Measurements from ENCODE around the gene GATAD2B.

Gene GATAD2B

GRCh38 chr1:153799016-153799415 lies 123.8 kb downstream of the GATAD2B start:
- POLR2A ChIA-PET: no interaction called here
- TF ChIP-seq, protein P1, sequence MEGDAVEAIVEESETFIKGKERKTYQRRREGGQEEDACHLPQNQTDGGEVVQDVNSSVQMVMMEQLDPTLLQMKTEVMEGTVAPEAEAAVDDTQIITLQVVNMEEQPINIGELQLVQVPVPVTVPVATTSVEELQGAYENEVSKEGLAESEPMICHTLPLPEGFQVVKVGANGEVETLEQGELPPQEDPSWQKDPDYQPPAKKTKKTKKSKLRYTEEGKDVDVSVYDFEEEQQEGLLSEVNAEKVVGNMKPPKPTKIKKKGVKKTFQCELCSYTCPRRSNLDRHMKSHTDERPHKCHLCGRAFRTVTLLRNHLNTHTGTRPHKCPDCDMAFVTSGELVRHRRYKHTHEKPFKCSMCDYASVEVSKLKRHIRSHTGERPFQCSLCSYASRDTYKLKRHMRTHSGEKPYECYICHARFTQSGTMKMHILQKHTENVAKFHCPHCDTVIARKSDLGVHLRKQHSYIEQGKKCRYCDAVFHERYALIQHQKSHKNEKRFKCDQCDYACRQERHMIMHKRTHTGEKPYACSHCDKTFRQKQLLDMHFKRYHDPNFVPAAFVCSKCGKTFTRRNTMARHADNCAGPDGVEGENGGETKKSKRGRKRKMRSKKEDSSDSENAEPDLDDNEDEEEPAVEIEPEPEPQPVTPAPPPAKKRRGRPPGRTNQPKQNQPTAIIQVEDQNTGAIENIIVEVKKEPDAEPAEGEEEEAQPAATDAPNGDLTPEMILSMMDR (IDR thresholded peaks at IDR 0.05; ENCODE audit: insufficient read depth, low read length, missing control alignments): no peak
- CTCF ChIA-PET: interaction anchor here (1.1 to 5.8 kb wide), 6 partner anchors 10 to 188 kb away, joined by 3 to 88 read pairs (median 4); partner anchors contain the start of genes RAB13 and SLC39A1
- no peak overlapping the region for H3K4me3 ChIP-seq (ENCODE audit: low read depth, low read length)
- no peak for DNase-seq (ENCODE audit: low read depth, low spot score)

- ChIA-PET POLR2A (no interaction called here), CTCF (interaction anchor here (0.5 to 5.8 kb wide), 14 partner anchors 8 to 1946 kb away, joined by 3 to 88 read pairs (median 4); partner anchors contain the start of genes DENND4B, RAB13 and SLC39A1)
- no peak overlapping the region for H3K4me3 ChIP-seq (ENCODE audit: low read depth, low read length)
- TF ChIP-seq, protein P1 (IDR thresholded peaks at IDR 0.05; ENCODE audit: insufficient read depth, low read length, missing control alignments): no peak
- no peak for DNase-seq (ENCODE audit: low read depth, low spot score)
Measured at GRCh38 chr1:153798468-153798780, 124.3 kb downstream of the GATAD2B start.

GRCh38 chr1:153796786-153797659 lies 125.7 kb downstream of the GATAD2B start:
- H3K4me3 ChIP-seq (ENCODE audit: low read depth, low read length): no peak overlapping the region
- POLR2A ChIA-PET: no interaction called here
- no peak for DNase-seq (ENCODE audit: low read depth, low spot score)
- CTCF ChIA-PET: interaction anchor here (0.7 to 5.8 kb wide), 22 partner anchors 9 to 193 kb away, joined by 3 to 88 read pairs (median 4); partner anchors contain the start of genes CREB3L4, DENND4B, JTB and RAB13
- TF ChIP-seq, protein P1 (IDR thresholded peaks at IDR 0.05; ENCODE audit: insufficient read depth, low read length, missing control alignments): peak; percentile 77

DNA sequence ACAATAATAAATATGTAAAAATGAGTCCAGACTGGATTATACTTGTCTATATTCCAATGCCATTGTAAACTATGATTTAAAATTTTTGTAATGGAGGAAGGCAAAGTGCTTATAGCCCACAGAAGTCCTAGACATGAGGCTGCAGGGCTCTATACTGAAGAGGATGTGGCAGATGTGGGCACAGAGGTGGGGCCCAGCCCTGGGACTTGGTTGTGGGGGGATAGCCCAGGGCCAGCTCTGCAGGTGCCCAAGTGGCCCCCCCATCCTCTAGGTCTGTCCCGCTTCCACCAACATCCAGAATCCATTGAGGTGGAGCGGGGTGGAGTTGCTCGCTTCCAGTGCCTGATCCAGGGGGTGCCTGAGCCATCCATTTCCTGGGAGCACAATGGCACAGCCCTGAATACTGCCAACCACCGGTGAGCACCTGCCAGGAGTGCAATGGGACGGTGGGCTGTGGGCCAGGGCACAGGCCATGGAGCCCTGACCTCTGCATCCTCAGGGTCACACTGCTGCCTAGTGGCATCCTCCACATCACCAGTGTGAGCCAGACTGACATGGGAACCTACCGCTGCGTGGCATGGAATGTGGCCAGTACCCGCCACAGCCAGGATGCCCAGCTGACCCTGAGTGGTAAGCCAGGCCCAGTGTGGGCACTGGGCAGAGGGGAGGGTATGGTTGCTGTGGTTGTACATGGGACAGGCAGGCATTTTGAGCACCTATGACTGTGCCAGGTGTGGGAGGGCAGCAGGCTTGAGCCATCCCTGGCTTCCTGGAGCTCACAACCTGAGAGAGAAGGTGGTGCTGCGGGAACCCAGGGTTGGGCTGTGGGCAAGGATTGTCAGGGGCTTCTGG lies 126.6 kb downstream of the GATAD2B start:
- ChIA-PET CTCF (interaction anchor here (1.0 to 5.8 kb wide), 20 partner anchors 9 to 194 kb away, joined by 3 to 88 read pairs (median 5); partner anchors contain the start of genes CREB3L4, DENND4B, JTB and RAB13), POLR2A (no interaction called here)
- TF ChIP-seq, protein P1 (IDR thresholded peaks at IDR 0.05; ENCODE audit: insufficient read depth, low read length, missing control alignments): no peak
- no peak for DNase-seq (ENCODE audit: low read depth, low spot score)
- H3K4me3 ChIP-seq (ENCODE audit: low read depth, low read length): no peak overlapping the region

DNA sequence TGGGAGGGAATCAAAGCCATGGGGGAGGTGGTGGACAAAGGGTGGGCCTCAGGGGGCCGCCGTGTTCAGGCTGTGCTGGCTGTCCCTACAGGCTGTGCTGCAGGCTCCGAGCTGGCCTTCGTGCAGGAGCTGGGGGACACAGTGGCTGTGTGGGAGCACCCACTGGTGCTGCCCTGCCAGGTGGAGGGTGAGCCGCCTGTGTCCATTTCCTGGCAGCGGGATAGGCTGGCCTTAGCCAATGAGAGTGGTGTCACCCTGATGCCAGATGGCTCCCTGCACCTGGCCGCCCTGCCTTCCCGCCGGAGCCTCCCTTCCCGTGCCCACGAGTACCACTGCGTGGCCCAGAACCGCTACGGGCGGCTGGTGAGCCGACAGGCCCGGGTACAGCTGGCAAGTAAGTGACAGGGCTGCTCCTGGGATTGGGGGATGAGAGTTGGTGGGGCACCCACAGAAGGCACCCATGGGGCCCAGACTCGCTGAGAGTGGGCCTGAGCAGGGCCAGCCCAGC lies 127.4 kb downstream of the GATAD2B start:
- TF ChIP-seq, protein P1 (IDR thresholded peaks at IDR 0.05; ENCODE audit: insufficient read depth, low read length, missing control alignments): no peak
- POLR2A ChIA-PET: no interaction called here
- CTCF ChIA-PET: interaction anchor here (1.6 to 5.0 kb wide), 4 partner anchors 8 to 191 kb away, joined by 4 to 37 read pairs (median 8); partner anchors contain the start of gene RAB13
- H3K4me3 ChIP-seq (ENCODE audit: low read depth, low read length): no peak overlapping the region
- DNase-seq (ENCODE audit: low read depth, low spot score): no peak

Measured in AG04449 (cell line).